GM21423 (cell line): ENCODE data around the gene NDST1.

Experiments
- ATAC-seq: cut with Tn5 transposase; IDR thresholded peaks from one replicate; pipeline ENCODE4 v1.9.1; 2021; ENCODE audit warnings: mild to moderate bottlenecking, moderate library complexity; ENCODE audit not compliant: unreplicated experiment

NDST1 gene

DNA sequence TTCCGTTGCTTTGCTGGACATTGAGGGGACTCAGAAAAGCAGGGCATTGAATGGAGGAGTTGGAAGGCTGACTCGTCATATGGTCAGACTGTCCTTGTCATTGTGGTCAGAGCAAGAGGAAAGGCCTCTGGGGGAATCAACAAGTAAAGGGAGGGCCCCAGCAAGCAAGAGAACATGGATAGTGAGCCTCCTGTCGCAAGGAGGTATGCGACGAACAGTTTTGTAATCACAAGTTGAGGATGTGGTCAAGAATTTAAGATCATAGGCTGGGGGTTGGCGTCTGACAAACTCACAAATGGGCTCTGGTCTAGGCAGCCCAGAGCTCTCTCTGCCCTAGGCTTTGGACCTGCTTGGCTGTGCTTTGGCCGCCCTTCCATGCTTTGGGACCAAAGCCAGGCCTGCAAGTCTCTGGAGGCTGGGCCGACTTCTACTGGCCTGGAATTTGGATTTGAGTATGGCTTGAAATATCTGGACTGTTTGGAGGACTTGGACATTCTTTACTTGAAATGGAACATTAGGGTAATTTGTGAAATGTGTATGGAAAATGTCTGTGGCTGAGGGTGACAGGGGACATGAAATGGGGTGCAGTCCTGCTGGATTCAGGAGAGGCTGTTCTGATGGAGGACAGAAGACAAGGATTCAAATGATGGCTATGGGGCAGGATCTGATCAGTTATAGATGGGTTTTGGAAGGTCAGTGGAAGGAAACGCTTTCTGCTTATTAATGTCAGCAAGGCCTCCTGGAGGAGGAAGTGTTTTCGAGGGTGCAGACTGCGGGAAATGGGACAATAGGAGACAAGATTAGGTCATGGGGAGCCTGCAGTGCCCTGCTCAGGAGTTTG, 19.2 kb upstream of the NDST1 start:
- ATAC-seq, result no peak

DNA sequence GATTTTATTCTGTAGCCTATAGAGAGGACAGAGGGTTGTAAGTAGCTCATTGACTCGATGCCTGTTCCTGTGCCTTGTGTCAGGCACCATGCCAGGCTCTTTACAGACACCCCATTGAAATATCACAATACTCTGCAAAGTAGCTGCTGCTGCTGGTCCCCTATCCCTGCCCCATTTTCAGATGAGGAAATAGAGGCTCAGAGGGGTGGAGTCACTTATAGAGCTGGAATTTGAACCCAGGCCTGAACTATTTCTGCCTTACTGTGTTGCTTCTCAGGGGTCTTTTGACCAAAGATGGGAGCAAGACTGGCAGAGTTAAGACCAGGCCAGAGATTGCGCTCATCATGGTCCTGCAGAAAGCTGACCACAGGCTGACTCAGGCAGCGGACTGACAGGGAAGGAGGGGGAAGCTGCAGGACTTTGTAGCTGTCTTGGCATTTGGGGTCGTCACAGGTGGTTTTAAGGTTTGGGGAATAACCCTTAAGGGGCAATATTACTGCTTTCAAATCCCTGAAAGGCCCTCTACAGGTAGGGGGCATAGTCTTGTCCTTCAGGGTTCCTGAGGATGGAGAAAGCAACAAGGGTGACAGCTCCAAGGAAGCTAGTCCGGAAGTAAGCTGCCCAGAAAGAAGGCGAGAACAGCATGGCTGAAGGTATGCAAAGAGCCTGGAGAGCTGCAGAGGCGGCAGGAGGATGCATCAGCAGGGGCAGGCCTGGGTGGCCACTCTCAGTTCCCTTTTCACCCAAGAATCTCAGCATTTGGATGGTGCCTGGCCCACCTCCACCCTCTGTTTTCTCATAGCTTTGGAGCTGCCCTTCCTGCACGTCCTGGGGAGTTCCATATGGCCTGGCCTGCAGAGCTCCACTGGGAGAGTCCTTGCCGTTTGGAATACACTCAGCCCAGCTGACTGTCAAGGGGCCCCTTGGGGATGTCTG, 18.3 kb upstream of the NDST1 start:
- ATAC-seq, result peak; percentile 81

DNA sequence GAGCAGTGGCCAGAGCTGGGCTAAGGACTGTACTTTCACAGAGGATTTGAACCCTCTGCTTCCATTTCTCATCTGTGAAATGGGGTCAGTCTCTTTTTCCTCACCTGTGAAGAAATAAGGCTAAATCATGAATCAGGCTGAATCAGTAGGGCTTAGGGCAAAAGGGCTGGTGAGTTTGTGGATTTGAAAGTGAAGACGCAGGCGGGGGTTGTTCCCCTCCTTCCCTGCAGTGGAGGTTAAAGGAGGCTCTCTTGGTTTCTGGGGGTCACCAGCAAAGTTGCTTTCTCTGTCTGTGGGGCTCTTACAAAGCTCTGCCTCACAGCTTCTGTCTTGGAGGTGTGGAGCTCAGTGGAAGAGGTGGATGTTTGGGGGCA, 17.6 kb upstream of the NDST1 start:
- no peak for ATAC-seq

DNA sequence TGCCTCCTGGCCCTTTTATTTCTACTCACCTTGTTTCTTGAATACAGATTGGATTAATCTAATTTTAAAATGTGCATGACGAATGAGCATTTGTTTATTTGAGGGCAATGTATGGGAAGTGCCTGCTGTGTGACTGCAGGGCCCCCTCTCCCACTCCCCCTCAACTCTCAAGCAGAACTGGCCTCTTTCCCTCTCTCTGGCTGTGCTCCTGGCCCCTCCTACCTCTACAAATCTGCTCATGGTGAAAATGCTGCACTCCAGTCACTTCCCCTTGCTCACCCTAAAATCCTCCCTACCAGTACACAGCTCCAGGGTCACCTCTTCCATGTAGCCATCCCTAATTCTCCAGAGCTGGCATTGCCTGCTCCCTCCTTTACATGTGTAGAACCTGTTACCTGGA, 17.2 kb upstream of the NDST1 start:
- no peak for ATAC-seq

DNA sequence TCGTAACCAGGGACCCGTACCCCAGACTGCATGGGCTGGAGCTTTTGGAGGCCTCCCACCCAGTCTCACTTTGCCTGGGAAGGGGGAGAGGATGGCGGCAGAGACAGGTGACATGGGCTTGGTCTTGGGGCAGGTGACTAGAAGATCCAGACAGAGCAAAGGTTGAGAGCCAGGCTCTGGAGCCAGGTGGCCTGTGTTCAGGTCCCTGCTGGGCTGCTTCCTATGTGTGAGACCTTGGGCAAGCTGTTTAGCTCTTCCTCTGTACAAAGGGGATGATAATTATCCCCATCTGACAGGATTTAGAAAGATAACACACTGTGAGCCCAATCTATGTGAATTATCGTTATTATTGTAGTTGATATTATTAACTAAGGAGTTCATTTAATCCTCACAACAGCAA, 16.1 kb upstream of the NDST1 start:
- ATAC-seq, result no peak

DNA sequence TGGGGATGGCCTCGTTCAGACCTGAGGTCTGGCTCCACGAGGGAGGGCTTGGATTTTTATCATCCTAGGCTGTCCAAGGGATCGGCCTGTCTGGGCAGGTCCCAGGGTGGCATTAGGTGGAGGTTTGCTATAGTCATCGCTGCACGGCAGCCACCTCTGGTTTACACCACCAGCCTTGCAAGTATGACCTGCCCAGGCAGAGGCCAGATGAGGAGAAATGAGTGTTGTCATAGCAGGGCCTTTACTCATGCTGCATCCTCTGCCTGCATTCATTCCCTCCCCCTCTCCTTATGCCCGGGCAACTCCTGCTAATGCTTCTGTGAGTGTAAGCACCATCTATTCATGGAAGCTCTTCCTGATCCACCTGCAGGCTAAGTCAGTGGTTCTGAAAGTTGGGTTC, 15.3 kb upstream of the NDST1 start:
- no peak for ATAC-seq

DNA sequence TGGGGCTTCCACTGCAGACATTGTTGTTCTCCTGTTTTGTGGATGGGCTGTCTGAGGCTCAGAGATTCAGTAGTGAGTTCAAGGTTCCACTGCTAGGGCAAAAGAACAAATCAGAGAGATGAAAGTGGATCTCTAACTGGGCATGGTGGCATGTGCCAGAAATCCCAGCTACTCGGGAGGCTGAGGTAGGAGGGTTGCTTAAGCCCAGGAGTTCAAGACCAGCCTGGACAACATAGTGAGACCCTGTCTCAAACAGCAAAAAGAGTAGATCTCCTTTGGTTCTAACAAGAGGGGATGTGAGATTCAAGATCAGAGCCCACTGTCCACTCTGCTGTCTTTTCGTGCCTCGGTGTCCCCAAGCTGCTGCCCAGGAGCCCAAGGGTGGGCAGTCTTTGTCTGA, 11.8 kb upstream of the NDST1 start:
- no peak for ATAC-seq

DNA sequence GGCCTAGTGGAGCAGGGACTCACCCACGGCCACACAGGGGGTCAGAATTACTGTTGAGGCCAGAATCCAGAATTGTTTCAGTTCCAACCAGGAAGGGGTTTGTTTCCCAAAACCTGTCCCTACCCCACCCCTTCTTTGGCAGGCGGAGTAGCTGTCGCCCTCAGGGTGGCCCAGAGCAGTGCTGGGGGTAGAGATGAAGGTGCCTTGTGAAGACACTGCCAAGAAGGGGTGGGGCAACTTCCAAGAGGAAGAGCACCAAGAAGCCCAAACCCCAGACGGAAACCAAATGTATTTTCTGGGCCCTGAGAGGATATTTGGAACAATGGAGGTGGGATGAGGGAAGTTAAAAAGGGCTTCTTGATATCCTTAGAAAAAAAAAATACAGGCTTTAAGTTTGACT, 11.4 kb upstream of the NDST1 start:
- no peak for ATAC-seq

DNA sequence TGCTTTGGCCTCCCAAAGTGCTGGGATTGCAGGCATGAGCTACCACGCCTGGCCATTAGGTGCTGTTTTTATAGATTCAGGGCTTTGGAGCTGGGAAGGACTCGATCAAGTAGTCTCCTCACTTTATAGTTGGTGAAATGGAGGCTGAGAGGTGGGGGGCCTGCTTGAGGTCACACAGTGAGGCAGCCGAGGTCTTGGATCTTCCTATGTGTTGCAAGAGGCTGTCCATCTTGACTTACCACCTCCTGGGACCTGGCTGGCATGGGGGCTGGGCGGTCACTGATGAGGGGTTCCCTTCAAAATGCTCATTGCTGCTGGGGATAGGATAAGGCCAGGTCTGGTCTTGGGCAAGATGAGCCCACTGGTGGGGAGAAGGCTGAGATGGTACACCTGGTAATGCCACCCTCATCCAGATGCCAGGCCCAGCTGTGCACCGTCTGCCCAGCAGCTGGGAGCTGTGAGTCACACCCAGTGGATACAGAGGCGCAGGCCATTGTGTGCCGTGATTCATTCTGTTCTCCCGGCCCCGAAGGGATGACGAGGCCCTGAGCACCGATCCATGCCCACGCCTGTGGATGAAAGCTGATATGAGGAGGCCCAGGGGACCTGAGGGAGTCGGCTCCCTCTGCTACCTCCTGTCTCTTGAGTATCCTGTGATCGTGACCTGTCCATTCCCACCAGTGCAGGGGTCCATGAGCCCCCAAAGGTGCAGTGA, 10.5 kb upstream of the NDST1 start:
- ATAC-seq, result no peak

DNA sequence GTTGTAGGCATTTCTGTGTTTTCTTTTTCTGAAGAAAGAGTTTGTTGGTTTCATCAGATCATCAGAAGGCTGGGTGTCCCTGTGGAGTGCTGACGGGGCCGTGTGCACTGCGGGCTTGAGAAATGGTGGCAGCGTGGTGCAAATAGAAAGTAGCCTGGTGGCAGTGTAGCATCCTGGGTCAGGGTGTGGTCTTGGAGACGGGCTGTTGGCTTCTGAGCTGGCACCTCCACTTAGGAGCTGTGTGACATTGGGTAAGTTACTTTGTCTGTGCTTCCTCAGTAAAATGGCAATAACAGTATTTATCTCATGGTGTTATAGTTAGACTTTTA, 10.0 kb upstream of the NDST1 start:
- ATAC-seq, result no peak

DNA sequence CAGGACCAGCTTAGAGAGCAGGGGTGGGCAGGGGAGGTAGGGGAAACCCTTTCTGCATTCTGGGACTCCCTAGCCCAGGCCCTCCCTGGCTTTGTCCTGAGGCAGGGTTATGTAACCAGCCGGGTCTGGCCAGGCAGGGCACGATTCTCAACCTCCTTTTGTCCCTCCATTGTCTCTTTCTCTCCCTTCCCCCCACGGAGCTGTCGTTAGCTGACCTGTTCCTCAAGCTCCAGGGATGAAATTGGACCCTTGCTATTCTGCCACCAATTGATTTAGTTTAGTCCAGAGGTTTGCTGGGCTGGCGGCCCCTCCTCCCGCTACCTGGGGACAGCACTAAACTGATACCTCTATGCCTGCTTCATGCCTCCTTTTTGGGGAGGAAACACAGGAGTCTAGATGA, 9.4 kb upstream of the NDST1 start:
- no peak for ATAC-seq

DNA sequence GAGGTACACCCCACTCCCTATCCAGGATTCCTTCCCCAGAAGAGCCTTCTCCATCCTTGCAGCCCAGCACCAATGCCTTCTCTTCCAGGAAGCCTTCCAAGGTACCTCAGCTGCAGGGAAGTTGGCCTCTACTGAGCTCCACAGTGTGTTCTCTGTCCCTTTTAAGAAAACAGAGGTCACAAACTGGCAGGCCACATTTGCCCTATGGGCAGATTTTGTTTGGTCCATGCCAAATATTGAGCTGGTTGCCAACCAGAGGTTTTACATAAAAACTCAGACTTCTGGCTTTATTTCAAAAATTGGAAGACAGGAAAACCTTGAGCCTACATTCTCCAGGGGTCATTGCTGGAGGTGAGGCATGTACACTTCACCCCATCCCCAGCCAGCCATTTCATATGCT, 9.0 kb upstream of the NDST1 start:
- no peak for ATAC-seq

DNA sequence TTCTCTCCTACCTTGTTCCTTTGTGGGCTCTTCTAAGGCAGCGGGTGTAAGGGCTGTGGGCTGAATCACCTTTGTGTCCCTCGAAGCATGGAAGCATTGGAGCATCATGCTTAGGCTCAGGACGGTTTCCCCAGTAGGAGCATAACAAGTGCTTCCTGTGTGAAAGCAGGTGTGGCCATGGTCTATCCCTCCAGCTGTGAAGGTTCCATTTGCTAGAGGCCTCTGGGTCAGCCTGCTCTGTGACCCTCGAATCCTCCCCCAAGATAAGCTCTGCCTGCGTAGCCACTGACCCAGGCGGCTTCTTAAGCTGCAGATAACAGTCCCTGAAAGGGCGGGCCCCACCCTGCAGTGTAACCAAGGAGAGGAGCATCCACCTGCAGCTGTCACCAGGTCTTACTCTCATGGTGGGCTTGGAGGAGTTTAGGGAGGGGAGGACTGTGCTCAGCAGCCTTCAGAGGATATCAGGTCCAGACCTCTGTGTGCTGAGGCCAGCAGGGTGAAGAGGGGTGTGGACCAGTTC, 8.4 kb upstream of the NDST1 start:
- peak; percentile 61 for ATAC-seq

DNA sequence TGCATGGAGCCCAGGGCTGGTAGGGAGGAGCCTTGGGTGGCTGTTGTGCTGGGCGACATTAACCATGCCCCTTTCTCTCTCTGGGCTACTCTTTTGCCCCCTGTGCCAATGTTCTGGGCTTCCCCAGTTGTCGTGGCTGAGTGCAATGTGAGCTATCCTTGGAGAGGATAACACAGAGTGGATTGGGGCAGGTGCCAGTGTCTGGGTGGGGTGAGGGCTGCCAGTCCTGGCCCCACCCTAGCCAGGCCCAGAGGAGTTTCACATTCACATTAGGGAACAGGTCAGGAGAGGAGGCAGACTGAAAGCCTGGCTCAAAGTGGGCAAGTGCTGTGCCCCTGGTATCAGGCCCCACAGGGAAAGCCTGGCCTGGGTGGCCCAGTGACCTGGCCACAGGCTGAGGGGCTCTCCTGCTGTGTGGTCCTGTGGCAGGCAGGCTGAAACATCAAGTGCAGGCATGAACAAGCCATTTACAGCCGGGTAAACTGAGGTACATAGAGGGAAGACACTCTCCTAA, 7.5 kb upstream of the NDST1 start:
- ATAC-seq, result no peak

DNA sequence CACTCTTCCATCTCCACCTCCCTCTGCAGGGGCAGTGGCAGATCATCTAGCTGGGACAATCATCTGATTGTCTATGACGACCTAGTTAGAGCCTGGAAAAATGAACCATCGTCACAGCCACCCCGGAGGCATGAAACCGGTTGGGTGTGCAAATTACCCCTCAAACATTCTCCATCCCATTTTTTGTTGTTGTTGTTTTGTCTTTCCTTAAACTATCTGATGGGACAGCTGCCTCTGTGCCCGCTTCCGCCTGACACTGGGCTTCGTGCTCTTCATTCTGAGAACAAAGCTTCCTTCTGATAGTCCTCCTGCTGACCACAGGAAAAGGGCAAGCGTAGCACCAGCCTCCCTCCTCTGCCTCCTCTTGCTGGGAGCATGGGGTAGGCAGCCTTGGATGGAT, 7.0 kb upstream of the NDST1 start:
- no peak for ATAC-seq

DNA sequence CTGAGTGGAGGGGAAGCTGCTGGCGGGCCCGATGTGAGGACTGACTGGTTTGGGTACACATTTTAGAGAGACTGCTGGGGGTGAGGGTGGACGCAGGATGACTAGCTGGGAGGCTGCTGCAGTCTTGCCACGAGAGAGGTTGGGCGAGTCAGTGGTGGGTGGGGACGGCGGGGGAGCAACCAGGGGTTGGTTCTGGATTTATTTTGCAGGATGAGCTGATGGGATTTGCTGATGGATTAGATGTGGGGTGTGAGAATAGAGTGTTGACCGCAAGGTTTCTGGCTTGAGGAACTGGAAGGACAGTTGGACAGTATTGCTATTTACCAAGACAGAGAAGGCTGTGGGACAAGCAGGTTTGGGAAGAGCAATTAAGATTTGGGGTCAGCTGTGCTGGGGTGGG, 5.8 kb upstream of the NDST1 start:
- no peak for ATAC-seq

DNA sequence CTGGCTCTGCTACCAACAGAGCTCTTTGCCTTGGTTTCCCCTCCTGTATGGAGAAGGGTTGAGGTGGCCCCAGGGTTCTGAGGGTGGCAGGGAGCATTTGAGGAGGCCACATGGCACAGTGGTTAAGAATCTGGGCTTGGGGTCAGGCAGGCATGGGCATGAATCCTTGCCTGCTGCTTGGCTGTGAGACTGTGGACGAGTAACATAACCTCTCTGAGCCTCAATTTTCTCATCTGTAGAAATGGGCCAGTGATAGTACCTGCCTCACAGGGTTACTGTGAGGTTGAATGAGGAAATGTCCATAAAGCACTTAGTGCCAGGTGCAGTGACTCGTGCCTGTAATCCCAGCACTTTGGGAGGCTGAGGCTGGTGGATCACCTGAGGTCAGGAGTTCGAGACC, 5.1 kb upstream of the NDST1 start:
- no peak for ATAC-seq

DNA sequence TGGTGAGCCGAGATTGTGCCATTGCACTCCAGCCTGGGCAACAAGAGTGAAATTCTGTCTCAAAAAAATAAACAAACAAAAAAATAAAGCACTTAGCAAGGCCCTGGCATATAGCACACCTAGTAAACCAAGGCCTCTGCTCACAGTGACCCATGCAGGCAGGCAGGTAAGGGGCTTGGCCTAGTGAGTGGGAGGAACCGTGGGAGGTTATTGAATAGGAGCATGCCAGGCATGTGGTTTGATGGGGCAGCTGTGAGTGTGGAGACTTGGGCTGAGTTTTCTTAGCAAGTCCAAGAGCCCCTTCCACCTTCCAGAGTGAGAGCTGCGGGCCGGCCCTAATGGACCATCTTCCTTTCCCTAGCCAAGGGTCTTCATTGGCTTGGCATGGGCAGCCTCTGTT, 4.5 kb upstream of the NDST1 start:
- ATAC-seq, result no peak

DNA sequence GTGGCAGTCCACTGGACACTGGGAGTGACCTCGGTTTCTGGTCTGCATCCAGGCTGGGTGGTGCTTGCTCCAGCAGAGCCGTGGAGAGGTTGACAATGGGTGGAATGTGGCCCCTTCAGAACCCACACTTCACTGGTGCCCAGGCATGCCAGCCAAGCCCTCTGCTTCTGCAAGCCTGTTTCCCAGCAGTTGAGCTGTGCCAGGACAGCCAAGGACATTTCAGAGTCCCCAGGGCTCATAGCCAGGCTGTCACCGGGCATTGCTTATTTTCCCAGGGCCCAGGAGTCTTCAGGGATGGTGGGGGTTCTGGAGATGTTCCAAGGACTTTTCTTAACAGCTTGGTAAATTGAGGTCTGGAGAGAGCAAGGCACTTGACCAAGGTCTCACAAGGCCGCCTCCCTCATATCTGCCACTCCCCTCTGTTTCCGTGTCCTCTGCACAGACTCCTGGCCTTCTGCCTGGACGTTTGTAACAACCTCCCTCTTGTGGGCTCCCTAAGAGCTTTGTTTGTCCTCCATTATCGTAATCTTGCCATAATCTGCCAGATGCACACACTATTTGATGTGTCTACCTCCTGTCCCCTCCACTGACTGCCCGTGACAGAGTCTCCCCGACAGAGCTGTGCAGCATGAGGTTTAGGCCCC, 3.8 kb upstream of the NDST1 start:
- no peak for ATAC-seq

DNA sequence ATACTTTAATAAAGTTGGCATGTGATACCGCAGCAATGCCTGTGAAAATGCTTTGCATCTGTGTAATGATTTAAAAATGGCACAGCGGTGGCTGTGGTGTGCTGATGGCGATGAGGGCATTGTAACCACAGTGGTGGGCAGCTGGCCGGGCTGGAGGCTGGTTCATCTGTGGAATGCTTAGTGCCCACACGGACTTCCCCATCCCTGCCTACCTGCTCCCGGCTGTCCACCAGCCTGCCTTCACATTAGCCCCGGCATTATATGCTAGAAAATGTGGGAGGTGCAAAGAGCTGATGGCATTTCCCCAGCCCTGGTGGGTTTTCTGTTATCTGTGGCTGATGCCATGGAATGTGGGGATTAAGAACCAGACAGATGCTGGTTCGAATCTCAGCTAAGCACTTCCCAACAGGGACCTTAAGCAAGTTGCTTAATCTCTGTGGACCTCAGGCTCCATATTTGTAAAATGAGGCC, 2.9 kb upstream of the NDST1 start:
- ATAC-seq, result no peak

DNA sequence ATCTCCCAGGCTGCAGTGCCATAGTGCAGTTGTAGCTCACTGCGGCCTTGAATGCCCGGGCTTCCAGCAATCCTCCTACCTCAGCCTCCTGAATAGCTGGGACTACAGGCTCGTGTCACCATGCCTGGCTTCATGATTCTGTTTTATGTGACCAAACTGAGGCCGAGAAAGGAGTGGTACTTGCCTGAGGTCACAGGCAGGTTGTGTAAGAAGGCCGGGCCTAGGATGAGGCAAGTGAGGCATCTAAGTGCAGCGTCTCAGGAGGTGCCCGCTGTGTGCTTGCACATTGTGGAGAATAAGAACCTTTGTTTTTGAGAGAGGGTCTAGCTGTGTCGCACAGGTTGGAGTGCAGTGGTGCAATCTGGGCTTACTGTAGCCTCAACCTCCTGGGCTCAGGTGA, 2.1 kb upstream of the NDST1 start:
- no peak for ATAC-seq
